ENCODE data around the gene SENP2. TPM values are rescaled to one million over a fixed set of nuclear protein-coding genes. Genes with fewer than 3 reads are reported as not detected.
"Not testable (repeated sequence)": the region's sequence is repeated elsewhere in the genome, so short reads cannot be mapped to it uniquely, and the experiment has no call there.

The SENP2 gene
- total RNA-seq, 1 experiment from 2014 or later = 52.4 TPM

GRCh38 chr3:185639632-185640206 lies 53.6 kb downstream of the SENP2 start:
- DNase-seq = no peak
- Mint-ChIP-seq H3K4me3 (ENCODE audit: unreplicated experiment) (no peak overlapping the region), H3K36me3 (ENCODE audit: insufficient read depth, unreplicated experiment) (peaks cover 24% of the 10 kb centered on the region), H3K27ac (ENCODE audit: unreplicated experiment) (no peak overlapping the region), H3K4me1 (ENCODE audit: low read depth, unreplicated experiment) (no peaks in the 10 kb centered on the region), H3K9me3 (ENCODE audit: unreplicated experiment) (no peaks in the 10 kb centered on the region), H3K27me3 (ENCODE audit: insufficient read depth, unreplicated experiment) (no peaks in the 10 kb centered on the region)
- Histone ChIP-seq H3K4me3 (ENCODE audit: low read depth, low read length) (no peak overlapping the region), H3K4me1 (no peaks in the 10 kb centered on the region), H3K27me3 (replicated peaks; ENCODE audit: control insufficient read depth, insufficient read depth, low read length) (no peaks in the 10 kb centered on the region), H3K9me3 (no peaks in the 10 kb centered on the region), H3K36me3 (ENCODE audit: control insufficient read depth, insufficient read depth, low read length) (no peaks in the 10 kb centered on the region; the same call in 1 of the 2 replicates)
- POLR2A ChIA-PET = no interaction called here
- TF ChIP-seq CTCF (IDR thresholded peaks at IDR 0.05; ENCODE audit: insufficient read depth in 1 of 2, low read depth in 1 of 2, low read length in 1 of 2, severe bottlenecking in 1 of 2, unreplicated experiment in 1 of 2) = no peak
- CTCF ChIA-PET = no interaction called here
- intact Hi-C loops (cut with micrococcal nuclease; ENCODE audit: unreplicated experiment) = no loop called here
- no TSS peak for BruUV-seq (replicated peaks)

DNA sequence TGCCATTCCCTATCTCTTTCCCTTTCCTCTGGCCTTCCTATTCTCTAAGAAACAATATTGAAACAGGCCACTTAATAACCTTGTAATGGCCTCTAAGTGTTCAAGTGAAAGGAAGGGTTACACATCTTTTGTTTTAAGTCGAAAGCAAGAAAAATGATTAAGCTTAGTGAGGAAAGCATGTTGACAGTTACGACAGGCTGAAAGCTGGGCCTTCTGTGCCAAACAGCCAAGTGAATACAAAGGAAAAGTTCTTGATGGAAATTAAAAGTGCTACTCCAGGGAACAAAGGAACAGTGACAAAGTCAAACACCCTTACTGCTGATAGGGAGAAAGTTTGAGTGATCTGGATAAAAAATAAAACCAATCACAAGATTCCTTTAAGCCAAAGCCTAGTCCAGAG lies 54.2 kb downstream of the SENP2 start:
- no peak for TF ChIP-seq CTCF (IDR thresholded peaks at IDR 0.05; ENCODE audit: insufficient read depth in 1 of 2, low read depth in 1 of 2, low read length in 1 of 2, severe bottlenecking in 1 of 2, unreplicated experiment in 1 of 2)
- H3K9me3 Mint-ChIP-seq (ENCODE audit: unreplicated experiment) = no peaks in the 10 kb centered on the region
- H3K4me1 ChIP-seq = no peaks in the 10 kb centered on the region
- no peak for DNase-seq
- H3K27me3 Mint-ChIP-seq (ENCODE audit: insufficient read depth, unreplicated experiment) = no peaks in the 10 kb centered on the region
- BruUV-seq (replicated peaks) = no TSS peak
- H3K4me3 ChIP-seq (ENCODE audit: low read depth, low read length) = no peak overlapping the region
- ChIA-PET CTCF (no interaction called here), POLR2A (no interaction called here)
- no peaks in the 10 kb centered on the region for H3K27me3 ChIP-seq (replicated peaks; ENCODE audit: control insufficient read depth, insufficient read depth, low read length)
- no peaks in the 10 kb centered on the region for H3K4me1 Mint-ChIP-seq (ENCODE audit: low read depth, unreplicated experiment)
- H3K36me3 Mint-ChIP-seq (ENCODE audit: insufficient read depth, unreplicated experiment) = peaks cover 26% of the 10 kb centered on the region
- H3K4me3 Mint-ChIP-seq (ENCODE audit: unreplicated experiment) = no peak overlapping the region
- no peak overlapping the region for H3K27ac Mint-ChIP-seq (ENCODE audit: unreplicated experiment)
- intact Hi-C loops (cut with micrococcal nuclease; ENCODE audit: unreplicated experiment) = no loop called here
- H3K9me3 ChIP-seq = no peaks in the 10 kb centered on the region
- H3K36me3 ChIP-seq (ENCODE audit: control insufficient read depth, insufficient read depth, low read length) = no peaks in the 10 kb centered on the region; the same call in 1 of the 2 replicates

DNA sequence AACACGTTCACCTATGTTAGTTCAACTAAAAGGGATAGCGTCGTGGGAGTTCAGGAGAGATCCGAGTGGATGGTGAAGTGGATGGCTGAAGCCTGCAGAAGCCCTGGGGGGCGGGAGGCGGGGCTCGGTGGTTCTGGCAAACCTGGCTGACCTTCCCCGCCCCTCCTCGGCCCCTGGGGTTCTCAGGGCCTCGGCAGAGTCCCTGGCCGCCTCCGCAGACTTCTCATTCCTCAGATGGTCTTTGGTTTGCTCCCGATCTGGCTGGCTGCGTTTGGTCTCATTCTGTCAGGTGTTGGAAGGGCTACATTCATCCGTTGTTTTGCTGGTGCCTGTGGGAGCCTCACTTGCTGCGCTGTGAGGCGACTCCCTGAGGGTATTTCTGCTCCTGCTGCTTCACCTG lies 59.1 kb downstream of the SENP2 start:
- H3K27me3 Mint-ChIP-seq (ENCODE audit: insufficient read depth, unreplicated experiment); CTCF ChIA-PET; H3K9me3 Mint-ChIP-seq (ENCODE audit: unreplicated experiment); H3K36me3 ChIP-seq (ENCODE audit: control insufficient read depth, insufficient read depth, low read length); H3K4me3 Mint-ChIP-seq (ENCODE audit: unreplicated experiment); DNase-seq; H3K4me1 Mint-ChIP-seq (ENCODE audit: low read depth, unreplicated experiment); H3K27me3 ChIP-seq (replicated peaks; ENCODE audit: control insufficient read depth, insufficient read depth, low read length); H3K4me3 ChIP-seq (ENCODE audit: low read depth, low read length); H3K4me1 ChIP-seq; BruUV-seq (replicated peaks); POLR2A ChIA-PET; H3K27ac Mint-ChIP-seq (ENCODE audit: unreplicated experiment); H3K9me3 ChIP-seq; intact Hi-C loops (cut with micrococcal nuclease; ENCODE audit: unreplicated experiment): not testable (repeated sequence)
- peaks cover 39% of the 10 kb centered on the region for H3K36me3 Mint-ChIP-seq (ENCODE audit: insufficient read depth, unreplicated experiment)
